ENCODE measurements around the gene PPIL4.

Gene PPIL4

GRCh38 chr6:149581349-149581748 is 35.5 kb upstream of the PPIL4 start:
- Histone ChIP-seq H3K4me1 (ENCODE audit: low read depth, poor library complexity, severe bottlenecking) (no peaks in the 10 kb centered on the region), H4K20me1 (ENCODE audit: insufficient read depth) (no peaks in the 10 kb centered on the region), H3K4me2 (no peak overlapping the region), H3K4me3 (IDR thresholded peaks at IDR 0.05; ENCODE audit: insufficient read depth, low read depth, low read length) (no peak overlapping the region), H3K79me2 (ENCODE audit: insufficient read depth, low read depth) (no peaks in the 10 kb centered on the region), H3K9ac (no peak overlapping the region), H3K27me3 (ENCODE audit: insufficient read depth, low read depth) (no peaks in the 10 kb centered on the region), H2AFZ (ENCODE audit: low read depth) (no peak overlapping the region), H3K36me3 (ENCODE audit: insufficient read depth) (no peaks in the 10 kb centered on the region), H3K27ac (no peak overlapping the region)
- TF ChIP-seq CTCF (conservative IDR thresholded peaks at IDR 0.05; ENCODE audit: low read depth, low read length): no peak

DNA sequence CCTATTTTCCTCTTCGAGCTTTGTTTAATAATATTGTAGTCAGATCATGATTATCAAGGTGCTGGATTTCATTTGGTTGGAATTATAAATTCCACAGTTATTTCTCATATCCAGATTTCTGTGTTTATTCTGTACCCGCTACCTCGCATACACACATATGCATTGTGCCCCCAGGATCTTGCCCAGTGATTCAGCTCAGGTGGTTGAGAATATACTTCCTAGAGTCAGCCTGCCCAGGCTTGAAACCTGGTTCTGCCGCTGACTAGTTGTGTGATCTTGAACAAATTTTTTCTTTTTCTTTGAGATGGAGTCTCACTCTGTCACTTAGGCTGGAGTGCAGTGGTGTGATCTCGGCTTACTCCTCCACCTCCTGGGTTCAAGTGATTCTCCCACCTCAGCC is 35.0 kb upstream of the PPIL4 start:
- Histone ChIP-seq H3K36me3 (ENCODE audit: insufficient read depth) (no peaks in the 10 kb centered on the region), H3K79me2 (ENCODE audit: insufficient read depth, low read depth) (no peaks in the 10 kb centered on the region), H3K4me1 (ENCODE audit: low read depth, poor library complexity, severe bottlenecking) (no peaks in the 10 kb centered on the region), H4K20me1 (ENCODE audit: insufficient read depth) (no peaks in the 10 kb centered on the region), H3K4me3 (IDR thresholded peaks at IDR 0.05; ENCODE audit: insufficient read depth, low read depth, low read length) (no peak overlapping the region), H3K9ac (no peak overlapping the region), H3K27me3 (ENCODE audit: insufficient read depth, low read depth) (no peaks in the 10 kb centered on the region), H3K27ac (no peak overlapping the region), H3K4me2 (no peak overlapping the region), H2AFZ (ENCODE audit: low read depth) (no peak overlapping the region)
- no peak for TF ChIP-seq CTCF (conservative IDR thresholded peaks at IDR 0.05; ENCODE audit: low read depth, low read length)

DNA sequence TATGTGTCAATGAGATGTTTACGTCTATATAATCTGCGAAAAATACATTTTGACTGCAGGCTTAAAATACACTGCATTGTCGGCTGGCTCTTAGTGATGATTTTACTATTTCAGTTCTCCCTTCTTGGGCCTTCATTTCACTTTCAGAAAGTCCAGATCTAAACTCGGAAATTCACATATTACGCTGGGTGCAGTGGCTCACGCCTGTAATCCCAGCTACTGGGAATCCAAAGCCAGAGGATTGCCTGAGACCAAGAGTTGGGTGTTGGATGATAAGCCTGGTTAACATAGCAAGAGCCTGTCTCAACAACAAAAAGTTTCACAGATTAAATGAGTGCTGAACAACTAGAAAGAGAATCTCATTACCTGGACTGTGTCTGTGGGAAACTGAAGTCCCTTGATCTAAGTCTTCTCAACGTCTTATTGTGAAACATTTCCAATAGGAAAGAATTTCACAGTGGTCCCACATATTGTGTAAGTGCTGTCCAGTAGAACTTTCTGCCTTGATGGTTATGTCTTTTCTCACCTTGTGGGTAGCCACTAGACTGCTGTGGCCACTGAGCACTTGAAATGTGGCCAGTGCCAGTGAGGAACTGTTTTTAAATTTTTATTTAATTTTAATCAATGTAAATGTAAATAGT is 22.2 kb upstream of the PPIL4 start:
- Histone ChIP-seq H3K4me1 (ENCODE audit: low read depth, poor library complexity, severe bottlenecking) (peaks cover 24% of the 10 kb centered on the region), H3K4me2 (peak overlapping the region; percentile 77; the same call in 1 of the 2 replicates), H3K27me3 (ENCODE audit: insufficient read depth, low read depth) (peaks cover 16% of the 10 kb centered on the region; the same call in 1 of the 2 replicates), H3K36me3 (ENCODE audit: insufficient read depth) (no peaks in the 10 kb centered on the region), H4K20me1 (ENCODE audit: insufficient read depth) (no peaks in the 10 kb centered on the region), H2AFZ (ENCODE audit: low read depth) (no peak overlapping the region), H3K79me2 (ENCODE audit: insufficient read depth, low read depth) (no peaks in the 10 kb centered on the region), H3K9ac (no peak overlapping the region), H3K4me3 (IDR thresholded peaks at IDR 0.05; ENCODE audit: insufficient read depth, low read depth, low read length) (no peak overlapping the region), H3K27ac (no peak overlapping the region)
- TF ChIP-seq CTCF (conservative IDR thresholded peaks at IDR 0.05; ENCODE audit: low read depth, low read length): no peak

DNA sequence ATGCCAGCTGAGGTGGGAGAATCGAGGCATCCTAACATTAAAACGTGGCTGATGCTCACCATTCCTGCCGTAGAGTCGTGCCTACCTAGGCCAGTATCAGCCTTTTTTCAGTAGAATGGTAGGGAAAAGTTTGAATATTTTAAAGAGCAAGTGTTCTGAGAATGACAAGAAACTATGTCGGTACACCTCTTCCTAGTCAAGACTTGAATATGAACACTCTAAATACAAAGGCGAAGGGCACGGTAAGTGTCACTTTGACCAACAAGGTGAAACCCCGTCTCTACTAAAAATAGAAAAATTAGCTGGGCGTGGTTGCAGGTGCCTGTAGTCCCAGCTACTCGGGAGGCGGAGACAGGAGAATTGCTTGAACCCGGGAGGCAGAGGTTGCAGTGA is 21.3 kb upstream of the PPIL4 start:
- no peak for TF ChIP-seq CTCF (conservative IDR thresholded peaks at IDR 0.05; ENCODE audit: low read depth, low read length)
- Histone ChIP-seq H2AFZ (ENCODE audit: low read depth) (peak overlapping the region; percentile 96), H3K79me2 (ENCODE audit: insufficient read depth, low read depth) (no peaks in the 10 kb centered on the region)

More for the DNA sequence above, 21.3 kb upstream of the PPIL4 start:
- Histone ChIP-seq H3K36me3 (ENCODE audit: insufficient read depth) (no peaks in the 10 kb centered on the region), H3K27me3 (ENCODE audit: insufficient read depth, low read depth) (peaks cover 24% of the 10 kb centered on the region; the same call in 1 of the 2 replicates), H3K4me1 (ENCODE audit: low read depth, poor library complexity, severe bottlenecking) (peaks cover 24% of the 10 kb centered on the region), H3K27ac (no peak overlapping the region; the same call in 1 of the 2 replicates), H4K20me1 (ENCODE audit: insufficient read depth) (no peaks in the 10 kb centered on the region), H3K4me2 (peak overlapping the region; percentile 77), H3K9ac (peak overlapping the region; percentile 68; the same call in 1 of the 2 replicates), H3K4me3 (IDR thresholded peaks at IDR 0.05; ENCODE audit: insufficient read depth, low read depth, low read length) (no peak overlapping the region)

Measured in KMS-11 (cell line).